ENCODE data around the gene MED26. TPM values are rescaled to one million over a fixed set of nuclear protein-coding genes. Genes with fewer than 3 reads are reported as not detected.

Gene MED26
- total and polyA plus RNA-seq, 10 of the 15 experiments (the other 5 are each of a cell fraction or from before 2014, with no cell fraction given): 1.1 to 21.4 (median 9.7) TPM

DNA sequence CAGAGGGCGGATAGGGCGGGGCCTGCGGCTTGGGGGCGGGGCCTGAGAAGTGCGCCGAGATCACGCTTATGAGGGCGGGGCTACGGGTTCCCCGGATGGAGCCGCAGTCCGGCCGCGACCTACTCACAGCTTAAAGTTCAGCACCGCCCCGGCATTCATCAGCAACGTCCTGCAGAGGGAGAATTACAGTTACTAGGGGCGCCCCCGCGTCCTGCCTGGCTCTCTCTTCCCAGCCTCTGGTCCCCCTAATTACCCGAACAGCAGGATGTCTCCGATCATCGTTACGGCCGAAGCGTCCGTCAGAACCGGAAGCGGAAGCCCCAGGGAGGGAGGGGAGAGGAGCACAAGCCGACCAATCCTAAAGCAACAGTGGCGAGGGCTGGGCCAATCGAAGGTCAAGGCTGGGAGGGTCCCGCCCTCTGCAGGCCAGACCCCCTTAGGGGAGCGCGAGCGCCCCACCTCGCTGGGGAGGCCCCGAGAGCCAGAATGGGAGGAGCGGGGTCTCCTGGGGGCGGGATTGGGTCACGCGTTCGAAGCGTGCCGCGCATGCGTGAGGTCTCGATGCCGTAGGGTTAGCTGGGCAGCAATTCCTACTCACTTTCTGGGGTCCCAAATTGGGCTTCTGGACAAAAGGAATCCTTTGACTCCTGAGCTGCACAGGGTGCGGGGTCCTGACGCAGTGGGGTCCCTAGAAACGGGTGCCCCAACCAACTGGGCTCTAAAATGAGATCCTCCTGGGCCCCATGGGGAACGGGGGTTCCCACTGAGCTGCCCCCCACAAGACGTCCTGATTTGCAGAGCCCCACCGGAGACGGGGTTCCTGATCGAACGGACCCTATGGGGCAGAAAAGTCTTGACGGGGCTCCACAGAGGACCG, 32.1 kb upstream of the MED26 start, which contains the start of gene SMIM7 (continued):
- TF ChIP-seq, protein P1, sequence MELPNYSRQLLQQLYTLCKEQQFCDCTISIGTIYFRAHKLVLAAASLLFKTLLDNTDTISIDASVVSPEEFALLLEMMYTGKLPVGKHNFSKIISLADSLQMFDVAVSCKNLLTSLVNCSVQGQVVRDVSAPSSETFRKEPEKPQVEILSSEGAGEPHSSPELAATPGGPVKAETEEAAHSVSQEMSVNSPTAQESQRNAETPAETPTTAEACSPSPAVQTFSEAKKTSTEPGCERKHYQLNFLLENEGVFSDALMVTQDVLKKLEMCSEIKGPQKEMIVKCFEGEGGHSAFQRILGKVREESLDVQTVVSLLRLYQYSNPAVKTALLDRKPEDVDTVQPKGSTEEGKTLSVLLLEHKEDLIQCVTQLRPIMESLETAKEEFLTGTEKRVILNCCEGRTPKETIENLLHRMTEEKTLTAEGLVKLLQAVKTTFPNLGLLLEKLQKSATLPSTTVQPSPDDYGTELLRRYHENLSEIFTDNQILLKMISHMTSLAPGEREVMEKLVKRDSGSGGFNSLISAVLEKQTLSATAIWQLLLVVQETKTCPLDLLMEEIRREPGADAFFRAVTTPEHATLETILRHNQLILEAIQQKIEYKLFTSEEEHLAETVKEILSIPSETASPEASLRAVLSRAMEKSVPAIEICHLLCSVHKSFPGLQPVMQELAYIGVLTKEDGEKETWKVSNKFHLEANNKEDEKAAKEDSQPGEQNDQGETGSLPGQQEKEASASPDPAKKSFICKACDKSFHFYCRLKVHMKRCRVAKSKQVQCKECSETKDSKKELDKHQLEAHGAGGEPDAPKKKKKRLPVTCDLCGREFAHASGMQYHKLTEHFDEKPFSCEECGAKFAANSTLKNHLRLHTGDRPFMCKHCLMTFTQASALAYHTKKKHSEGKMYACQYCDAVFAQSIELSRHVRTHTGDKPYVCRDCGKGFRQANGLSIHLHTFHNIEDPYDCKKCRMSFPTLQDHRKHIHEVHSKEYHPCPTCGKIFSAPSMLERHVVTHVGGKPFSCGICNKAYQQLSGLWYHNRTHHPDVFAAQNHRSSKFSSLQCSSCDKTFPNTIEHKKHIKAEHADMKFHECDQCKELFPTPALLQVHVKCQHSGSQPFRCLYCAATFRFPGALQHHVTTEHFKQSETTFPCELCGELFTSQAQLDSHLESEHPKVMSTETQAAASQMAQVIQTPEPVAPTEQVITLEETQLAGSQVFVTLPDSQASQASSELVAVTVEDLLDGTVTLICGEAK (IDR thresholded peaks at IDR 0.05; ENCODE audit: borderline replicate concordance): peak; percentile 97
- TF ChIP-seq RAD21 (IDR thresholded peaks at IDR 0.05; ENCODE audit: insufficient read depth, low read depth, low read length): no peak
- no peak for TF ChIP-seq ZNF687 (IDR thresholded peaks at IDR 0.05)
- TF ChIP-seq JUNB (IDR thresholded peaks at IDR 0.05): no peak
- TF ChIP-seq MTA2 (IDR thresholded peaks at IDR 0.05; ENCODE audit: low read depth): no peak
- TF ChIP-seq, protein P2, sequence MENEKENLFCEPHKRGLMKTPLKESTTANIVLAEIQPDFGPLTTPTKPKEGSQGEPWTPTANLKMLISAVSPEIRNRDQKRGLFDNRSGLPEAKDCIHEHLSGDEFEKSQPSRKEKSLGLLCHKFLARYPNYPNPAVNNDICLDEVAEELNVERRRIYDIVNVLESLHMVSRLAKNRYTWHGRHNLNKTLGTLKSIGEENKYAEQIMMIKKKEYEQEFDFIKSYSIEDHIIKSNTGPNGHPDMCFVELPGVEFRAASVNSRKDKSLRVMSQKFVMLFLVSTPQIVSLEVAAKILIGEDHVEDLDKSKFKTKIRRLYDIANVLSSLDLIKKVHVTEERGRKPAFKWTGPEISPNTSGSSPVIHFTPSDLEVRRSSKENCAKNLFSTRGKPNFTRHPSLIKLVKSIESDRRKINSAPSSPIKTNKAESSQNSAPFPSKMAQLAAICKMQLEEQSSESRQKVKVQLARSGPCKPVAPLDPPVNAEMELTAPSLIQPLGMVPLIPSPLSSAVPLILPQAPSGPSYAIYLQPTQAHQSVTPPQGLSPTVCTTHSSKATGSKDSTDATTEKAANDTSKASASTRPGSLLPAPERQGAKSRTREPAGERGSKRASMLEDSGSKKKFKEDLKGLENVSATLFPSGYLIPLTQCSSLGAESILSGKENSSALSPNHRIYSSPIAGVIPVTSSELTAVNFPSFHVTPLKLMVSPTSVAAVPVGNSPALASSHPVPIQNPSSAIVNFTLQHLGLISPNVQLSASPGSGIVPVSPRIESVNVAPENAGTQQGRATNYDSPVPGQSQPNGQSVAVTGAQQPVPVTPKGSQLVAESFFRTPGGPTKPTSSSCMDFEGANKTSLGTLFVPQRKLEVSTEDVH (IDR thresholded peaks at IDR 0.05; ENCODE audit: low read depth, partially characterized antibody): no peak
- TF ChIP-seq NFYA (IDR thresholded peaks at IDR 0.05; ENCODE audit: borderline replicate concordance, low read depth, low read length): no peak
- TF ChIP-seq BHLHE40 (IDR thresholded peaks at IDR 0.05; ENCODE audit: borderline replicate concordance in 1 of 2, low read depth in 2 of 2, low read length in 1 of 2): peak; percentile 99 to 100
- peak; percentile 72; the same call in 1 of the 2 replicates for TF ChIP-seq TAF1 (IDR thresholded peaks at IDR 0.05; ENCODE audit: borderline replicate concordance, low read depth, low read length)
- TF ChIP-seq CBFB (IDR thresholded peaks at IDR 0.05; ENCODE audit: low read depth): peak; percentile 52; the same call in 1 of the 2 replicates
- TF ChIP-seq, protein P3, sequence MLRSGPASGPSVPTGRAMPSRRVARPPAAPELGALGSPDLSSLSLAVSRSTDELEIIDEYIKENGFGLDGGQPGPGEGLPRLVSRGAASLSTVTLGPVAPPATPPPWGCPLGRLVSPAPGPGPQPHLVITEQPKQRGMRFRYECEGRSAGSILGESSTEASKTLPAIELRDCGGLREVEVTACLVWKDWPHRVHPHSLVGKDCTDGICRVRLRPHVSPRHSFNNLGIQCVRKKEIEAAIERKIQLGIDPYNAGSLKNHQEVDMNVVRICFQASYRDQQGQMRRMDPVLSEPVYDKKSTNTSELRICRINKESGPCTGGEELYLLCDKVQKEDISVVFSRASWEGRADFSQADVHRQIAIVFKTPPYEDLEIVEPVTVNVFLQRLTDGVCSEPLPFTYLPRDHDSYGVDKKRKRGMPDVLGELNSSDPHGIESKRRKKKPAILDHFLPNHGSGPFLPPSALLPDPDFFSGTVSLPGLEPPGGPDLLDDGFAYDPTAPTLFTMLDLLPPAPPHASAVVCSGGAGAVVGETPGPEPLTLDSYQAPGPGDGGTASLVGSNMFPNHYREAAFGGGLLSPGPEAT (IDR thresholded peaks at IDR 0.05; ENCODE audit: low read depth): peak; percentile 81
- no peak for TF ChIP-seq PAX5 (IDR thresholded peaks at IDR 0.05; ENCODE audit: borderline replicate concordance, low read depth, low read length)
- no peak for TF ChIP-seq CEBPB (IDR thresholded peaks at IDR 0.05; ENCODE audit: borderline replicate concordance in 1 of 2, low read depth in 2 of 2, low read length in 2 of 2)
- TF ChIP-seq, protein P4, sequence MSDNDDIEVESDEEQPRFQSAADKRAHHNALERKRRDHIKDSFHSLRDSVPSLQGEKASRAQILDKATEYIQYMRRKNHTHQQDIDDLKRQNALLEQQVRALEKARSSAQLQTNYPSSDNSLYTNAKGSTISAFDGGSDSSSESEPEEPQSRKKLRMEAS (IDR thresholded peaks at IDR 0.05; ENCODE audit: low read depth, low read length): peak; percentile 80; the same call in 1 of the 2 replicates
- TF ChIP-seq IRF4 (IDR thresholded peaks at IDR 0.05; ENCODE audit: low read depth, low read length): no peak

All from GM12878 (cell line).